Caco-2 (cell line): ENCODE measurements around the gene ATE1. TPM values are rescaled to one million over a fixed set of nuclear protein-coding genes. Genes with fewer than 3 reads are reported as not detected.

Experiments
- BruUV-seq: library from RNA; stranded (reverse); fragments of 400-500 nt; replicated peaks from 2 replicates; lab custom pipeline; 2021; lab: Mats Ljungman, UMichigan
- CTCF ChIA-PET: fragments of 300-600 bp; sonication (Branson Sonifier 250); formaldehyde crosslinking; loops from one replicate; lab custom pipeline; 2022; ENCODE audit warnings: antibody characterized with exemption; lab: Charles Lee
- POLR2A ChIA-PET: fragments of 300-600 bp; sonication (Branson Sonifier 250); formaldehyde crosslinking; loops from one replicate; lab custom pipeline; 2022; ENCODE audit warnings: antibody characterized with exemption; lab: Charles Lee
- DNase-seq, 2 experiments: peaks; one replicate each; pipeline versions ENCODE4 v3.0.0 to v3.0.0-alpha.2; 2020 to 2022
- H3K27me3 ChIP-seq: replicated peaks from 2 replicates; pipeline ENCODE4 v1.6.0; 2011; ENCODE audit warnings: low read length; ENCODE audit not compliant: control insufficient read depth, insufficient read depth
- H3K36me3 ChIP-seq: 2 replicates; pipeline ENCODE4 v1.5.1; 2011; ENCODE audit warnings: low read length; ENCODE audit not compliant: control insufficient read depth, insufficient read depth
- H3K4me1 ChIP-seq: fragments of 250-450 bp; sonication (Bioruptor Pico); 2 replicates; pipeline ENCODE4 v1.5.1; 2020; ENCODE audit warnings: mild to moderate bottlenecking
- H3K4me3 ChIP-seq: 2 replicates; pipeline ENCODE4 v1.5.1; 2011; ENCODE audit warnings: low read depth, mild to moderate bottlenecking, control low read depth, low read length
- H3K9me3 ChIP-seq: fragments of 250-450 bp; sonication (Bioruptor Pico); 2 replicates; pipeline ENCODE4 v1.5.1; 2020; ENCODE audit warnings: mild to moderate bottlenecking, moderate library complexity
- H3K27ac Mint-ChIP-seq: one replicate; pipeline ENCODE4 v1.8.0; 2022; ENCODE audit warnings: mixed read lengths; ENCODE audit not compliant: unreplicated experiment
- H3K27me3 Mint-ChIP-seq: one replicate; pipeline ENCODE4 v1.8.0; 2022; ENCODE audit warnings: mixed read lengths; ENCODE audit not compliant: insufficient read depth, unreplicated experiment
- H3K36me3 Mint-ChIP-seq: one replicate; pipeline ENCODE4 v1.8.0; 2022; ENCODE audit warnings: mild to moderate bottlenecking, mixed read lengths; ENCODE audit not compliant: insufficient read depth, unreplicated experiment
- H3K4me1 Mint-ChIP-seq: one replicate; pipeline ENCODE4 v1.8.0; 2022; ENCODE audit warnings: low read depth, mixed read lengths; ENCODE audit not compliant: unreplicated experiment
- H3K4me3 Mint-ChIP-seq: one replicate; pipeline ENCODE4 v1.8.0; 2022; ENCODE audit warnings: mild to moderate bottlenecking, moderate library complexity, mixed read lengths; ENCODE audit not compliant: unreplicated experiment
- H3K9me3 Mint-ChIP-seq: one replicate; pipeline ENCODE4 v1.8.0; 2022; ENCODE audit warnings: mixed read lengths; ENCODE audit not compliant: unreplicated experiment
- intact Hi-C: fragments of 100-400 bp; cut with micrococcal nuclease; formaldehyde crosslinking; loops from one replicate; pipeline ENCODE4 v1.10.0; 2022; ENCODE audit not compliant: unreplicated experiment
- total RNA-seq: library from RNA; stranded (reverse); gene quantifications from 2 replicates; pipeline ENCODE4 v1.2.3, GENCODE V29; 2022
- TF ChIP-seq, protein P1 (sequence below), 2 experiments: fragments of 200-600 bp in 1 of 2; IDR thresholded peaks; 1 replicate in 1 of 2; 2 replicates in 1 of 2; pipeline versions ENCODE4 v1.5.1 to v1.8.0; 2011 to 2022; ENCODE audit warnings: antibody characterized with exemption in 1 of 2, control low read depth in 1 of 2, inconsistent platforms in 1 of 2, low read depth in 1 of 2, low read length in 1 of 2, mild to moderate bottlenecking in 1 of 2, moderate library complexity in 1 of 2; ENCODE audit not compliant: insufficient read depth in 1 of 2, severe bottlenecking in 1 of 2, unreplicated experiment in 1 of 2

The ATE1 gene
- total RNA-seq, 1 experiment from 2014 or later: 75.2 TPM

DNA sequence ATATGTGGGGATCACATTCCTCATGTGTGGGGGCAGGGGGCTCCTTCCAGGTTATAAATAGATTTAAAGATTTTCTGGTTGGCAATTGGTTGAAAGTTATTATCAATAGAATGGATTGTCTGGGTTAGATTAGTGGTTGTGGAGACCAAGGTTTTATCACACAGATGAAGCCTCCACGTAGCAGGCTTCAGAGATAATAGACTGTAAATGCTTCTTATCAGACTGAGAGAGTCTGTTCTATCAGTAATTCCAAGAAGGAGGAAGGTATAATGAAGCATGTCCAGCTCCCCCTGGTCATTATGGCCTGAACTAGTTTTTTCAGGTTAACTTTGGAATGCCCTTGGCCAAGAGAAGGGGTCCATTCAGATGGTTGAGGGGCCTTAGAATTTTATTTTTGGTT is 211.9 kb downstream of the ATE1 start:
- Mint-ChIP-seq H3K27ac (no peak overlapping the region), H3K36me3 (no peaks in the 10 kb centered on the region), H3K4me3 (no peak overlapping the region), H3K4me1 (no peaks in the 10 kb centered on the region), H3K27me3 (no peaks in the 10 kb centered on the region), H3K9me3 (peaks cover 43% of the 10 kb centered on the region)
- TF ChIP-seq, protein P1, sequence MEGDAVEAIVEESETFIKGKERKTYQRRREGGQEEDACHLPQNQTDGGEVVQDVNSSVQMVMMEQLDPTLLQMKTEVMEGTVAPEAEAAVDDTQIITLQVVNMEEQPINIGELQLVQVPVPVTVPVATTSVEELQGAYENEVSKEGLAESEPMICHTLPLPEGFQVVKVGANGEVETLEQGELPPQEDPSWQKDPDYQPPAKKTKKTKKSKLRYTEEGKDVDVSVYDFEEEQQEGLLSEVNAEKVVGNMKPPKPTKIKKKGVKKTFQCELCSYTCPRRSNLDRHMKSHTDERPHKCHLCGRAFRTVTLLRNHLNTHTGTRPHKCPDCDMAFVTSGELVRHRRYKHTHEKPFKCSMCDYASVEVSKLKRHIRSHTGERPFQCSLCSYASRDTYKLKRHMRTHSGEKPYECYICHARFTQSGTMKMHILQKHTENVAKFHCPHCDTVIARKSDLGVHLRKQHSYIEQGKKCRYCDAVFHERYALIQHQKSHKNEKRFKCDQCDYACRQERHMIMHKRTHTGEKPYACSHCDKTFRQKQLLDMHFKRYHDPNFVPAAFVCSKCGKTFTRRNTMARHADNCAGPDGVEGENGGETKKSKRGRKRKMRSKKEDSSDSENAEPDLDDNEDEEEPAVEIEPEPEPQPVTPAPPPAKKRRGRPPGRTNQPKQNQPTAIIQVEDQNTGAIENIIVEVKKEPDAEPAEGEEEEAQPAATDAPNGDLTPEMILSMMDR (IDR thresholded peaks at IDR 0.05; ENCODE audit: insufficient read depth in 1 of 2, low read depth in 1 of 2, low read length in 1 of 2, severe bottlenecking in 1 of 2, unreplicated experiment in 1 of 2): no peak
- Histone ChIP-seq H3K36me3 (no peaks in the 10 kb centered on the region), H3K4me1 (no peaks in the 10 kb centered on the region), H3K9me3 (peaks cover 13% of the 10 kb centered on the region; the same call in 1 of the 2 replicates), H3K27me3 (no peaks in the 10 kb centered on the region; the same call in 1 of the 2 replicates), H3K4me3 (no peak overlapping the region)
- no TSS peak for BruUV-seq
- ChIA-PET POLR2A (no interaction called here), CTCF (no interaction called here)
- DNase-seq: no peak
- intact Hi-C loops: no loop called here

DNA sequence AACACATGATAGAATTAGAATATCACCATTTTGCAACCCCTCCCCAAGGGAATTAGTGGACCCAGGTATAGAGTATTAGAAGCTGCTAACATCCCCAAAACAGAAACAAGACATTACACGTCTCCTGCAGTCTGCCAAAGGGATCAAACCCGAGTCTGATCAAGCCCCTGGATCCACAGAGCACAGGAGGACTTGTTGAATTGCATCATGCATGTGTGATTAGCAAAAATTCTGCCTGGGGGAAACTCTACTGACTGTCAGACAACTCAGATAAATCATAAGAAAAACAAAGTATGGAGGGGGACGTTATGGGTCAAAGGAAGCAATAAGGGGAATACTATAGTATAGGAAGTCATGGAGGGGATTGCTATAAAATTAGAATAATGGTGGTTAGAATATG is 212.8 kb downstream of the ATE1 start:
- Mint-ChIP-seq H3K27ac (no peak overlapping the region), H3K4me1 (peaks cover 4% of the 10 kb centered on the region), H3K4me3 (no peak overlapping the region), H3K27me3 (no peaks in the 10 kb centered on the region), H3K9me3 (peaks cover 38% of the 10 kb centered on the region), H3K36me3 (no peaks in the 10 kb centered on the region)
- no peaks in the 10 kb centered on the region for H3K36me3 ChIP-seq
- ChIA-PET POLR2A (no interaction called here), CTCF (no interaction called here)
- intact Hi-C loops: no loop called here
- H3K4me1 ChIP-seq: no peaks in the 10 kb centered on the region
- H3K27me3 ChIP-seq: no peaks in the 10 kb centered on the region; the same call in 1 of the 2 replicates
- H3K9me3 ChIP-seq: peaks cover 13% of the 10 kb centered on the region; the same call in 1 of the 2 replicates
- no peak overlapping the region for H3K4me3 ChIP-seq
- DNase-seq: no peak
- BruUV-seq: no TSS peak
- TF ChIP-seq, protein P1 (IDR thresholded peaks at IDR 0.05; ENCODE audit: insufficient read depth in 1 of 2, low read depth in 1 of 2, low read length in 1 of 2, severe bottlenecking in 1 of 2, unreplicated experiment in 1 of 2): no peak

DNA sequence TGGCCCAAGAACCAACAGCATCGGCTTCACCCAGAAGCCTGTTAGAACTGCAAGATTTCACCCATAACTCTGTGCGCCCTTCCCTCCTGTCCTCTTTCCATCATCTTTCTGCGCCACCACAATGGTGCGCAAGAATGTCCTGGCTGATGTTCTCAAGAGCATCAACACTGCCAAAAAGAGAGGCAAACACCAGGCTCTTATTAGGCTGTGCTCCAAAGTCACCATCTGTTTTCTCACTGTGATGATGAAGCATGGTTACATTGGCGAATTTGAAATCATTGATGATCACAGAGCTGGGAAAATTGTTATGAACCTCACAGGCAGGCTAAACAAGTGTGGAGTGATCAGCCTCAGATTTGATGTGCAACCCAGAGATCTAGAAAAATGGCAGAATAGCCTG is 214.3 kb downstream of the ATE1 start:
- intact Hi-C loops: no loop called here
- no peaks in the 10 kb centered on the region for H3K36me3 ChIP-seq
- CTCF ChIA-PET: no interaction called here

More for the DNA sequence above, 214.3 kb downstream of the ATE1 start:
- H3K27me3 ChIP-seq: no peaks in the 10 kb centered on the region; the same call in 1 of the 2 replicates
- H3K9me3 ChIP-seq: peaks cover 10% of the 10 kb centered on the region; the same call in 1 of the 2 replicates
- TF ChIP-seq, protein P1 (IDR thresholded peaks at IDR 0.05; ENCODE audit: insufficient read depth in 1 of 2, low read depth in 1 of 2, low read length in 1 of 2, severe bottlenecking in 1 of 2, unreplicated experiment in 1 of 2): no peak
- Mint-ChIP-seq H3K9me3 (peaks cover 22% of the 10 kb centered on the region), H3K27ac (no peak overlapping the region), H3K4me3 (no peak overlapping the region), H3K27me3 (no peaks in the 10 kb centered on the region), H3K4me1 (peaks cover 9% of the 10 kb centered on the region), H3K36me3 (no peaks in the 10 kb centered on the region)
- no peak for DNase-seq
- POLR2A ChIA-PET: no interaction called here
- no peak overlapping the region for H3K4me3 ChIP-seq
- H3K4me1 ChIP-seq: no peaks in the 10 kb centered on the region
- no TSS peak for BruUV-seq
